Bronchial epithelial cell (primary cell): ENCODE data around the gene ANO3. TPM values are rescaled to one million over a fixed set of nuclear protein-coding genes. Genes with fewer than 3 reads are reported as not detected.

Experiments used
- DNase-seq: peaks from one replicate; pipeline ENCODE4 v3.0.0-alpha.2; 2010; ENCODE audit warnings: low read depth
- FAIRE-seq: peaks from 2 replicates; lab custom pipeline; 2011; peaks lifted over from hg19 to GRCh38; lab: Jason Lieb, UNC
- H3K27me3 ChIP-seq: 2 replicates; pipeline ENCODE4 v1.5.1; 2011; ENCODE audit warnings: low read length; ENCODE audit not compliant: control insufficient read depth, insufficient read depth
- H3K36me3 ChIP-seq: 2 replicates; pipeline ENCODE4 v1.5.1; 2011; ENCODE audit warnings: low read length; ENCODE audit not compliant: control insufficient read depth, insufficient read depth
- H3K4me3 ChIP-seq: 2 replicates; pipeline ENCODE4 v1.5.1; 2011; ENCODE audit warnings: mild to moderate bottlenecking, low read depth, low read length, control low read depth
- total RNA-seq: library from RNA; depleted of rRNA; stranded (reverse); fragments of >200 nt; gene quantifications from 2 replicates; pipeline ENCODE4 v1.2.1, GENCODE V29; 2014
- TF ChIP-seq, protein P1 (sequence below): IDR thresholded peaks from 2 replicates; pipeline ENCODE4 v1.5.1; 2011; ENCODE audit warnings: mild to moderate bottlenecking, moderate library complexity, low read length, control low read depth, inconsistent platforms; ENCODE audit not compliant: insufficient read depth, severe bottlenecking

The ANO3 gene
- total RNA-seq, 1 donor from 2014 or later: under 0.01 TPM

GRCh38 chr11:26569646-26570045, 237.7 kb downstream of the ANO3 start:
- TF ChIP-seq, protein P1, sequence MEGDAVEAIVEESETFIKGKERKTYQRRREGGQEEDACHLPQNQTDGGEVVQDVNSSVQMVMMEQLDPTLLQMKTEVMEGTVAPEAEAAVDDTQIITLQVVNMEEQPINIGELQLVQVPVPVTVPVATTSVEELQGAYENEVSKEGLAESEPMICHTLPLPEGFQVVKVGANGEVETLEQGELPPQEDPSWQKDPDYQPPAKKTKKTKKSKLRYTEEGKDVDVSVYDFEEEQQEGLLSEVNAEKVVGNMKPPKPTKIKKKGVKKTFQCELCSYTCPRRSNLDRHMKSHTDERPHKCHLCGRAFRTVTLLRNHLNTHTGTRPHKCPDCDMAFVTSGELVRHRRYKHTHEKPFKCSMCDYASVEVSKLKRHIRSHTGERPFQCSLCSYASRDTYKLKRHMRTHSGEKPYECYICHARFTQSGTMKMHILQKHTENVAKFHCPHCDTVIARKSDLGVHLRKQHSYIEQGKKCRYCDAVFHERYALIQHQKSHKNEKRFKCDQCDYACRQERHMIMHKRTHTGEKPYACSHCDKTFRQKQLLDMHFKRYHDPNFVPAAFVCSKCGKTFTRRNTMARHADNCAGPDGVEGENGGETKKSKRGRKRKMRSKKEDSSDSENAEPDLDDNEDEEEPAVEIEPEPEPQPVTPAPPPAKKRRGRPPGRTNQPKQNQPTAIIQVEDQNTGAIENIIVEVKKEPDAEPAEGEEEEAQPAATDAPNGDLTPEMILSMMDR: no peak
- DNase-seq (no peak), FAIRE-seq (no peak)
- H3K36me3 ChIP-seq: no peaks in the 10 kb centered on the region
- H3K27me3 ChIP-seq: no peaks in the 10 kb centered on the region
- no peak overlapping the region for H3K4me3 ChIP-seq

- Histone ChIP-seq H3K4me3 (no peak within 1 kb of the TSS), H3K27me3 (no peaks in the 10 kb centered on the region), H3K36me3 (no peaks in the 10 kb centered on the region)
- DNase-seq (peak; percentile 54), FAIRE-seq (no peak)
- TF ChIP-seq, protein P1: no peak
Observed at GRCh38 chr11:26571861-26572654, 240.1 kb downstream of the ANO3 start, which contains the start of gene MUC15. TSS of gene MUC15 (minus strand) at chr11:26572263. CDS start at chr11:26567094, 5,169 bp downstream.

DNA sequence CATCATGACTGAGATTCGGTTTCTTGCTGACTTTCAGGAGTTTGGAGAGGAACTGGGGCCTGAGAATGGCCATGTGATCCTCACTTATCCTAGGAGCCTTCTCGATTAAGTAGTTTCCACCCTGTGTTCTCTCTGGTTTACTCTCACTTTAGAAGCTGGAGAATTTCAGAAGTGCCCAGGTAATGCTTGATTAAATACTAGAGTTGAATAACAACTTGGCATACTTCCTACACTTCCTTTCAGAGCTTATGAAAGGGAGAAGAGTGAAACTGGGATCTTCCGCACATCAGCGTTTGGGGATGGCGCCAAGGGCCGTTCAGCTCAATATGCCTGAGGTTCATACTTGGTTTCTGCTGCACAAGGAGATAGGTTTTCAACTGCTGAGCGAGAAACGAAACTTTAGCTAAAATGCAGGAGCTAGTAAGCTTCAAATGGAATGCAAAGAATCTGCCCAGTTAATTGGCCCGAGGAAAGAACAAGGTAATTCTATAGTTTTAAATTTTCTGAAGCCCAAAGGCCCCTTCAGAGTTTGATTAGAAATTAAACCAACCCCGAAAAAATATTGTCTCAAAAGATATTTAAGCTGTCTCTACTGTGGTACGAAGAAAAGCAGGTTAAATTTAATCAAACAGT, 241.0 kb downstream of the ANO3 start:
- DNase-seq (peak; percentile 35), FAIRE-seq (no peak)
- no peak overlapping the region for H3K4me3 ChIP-seq

DNA sequence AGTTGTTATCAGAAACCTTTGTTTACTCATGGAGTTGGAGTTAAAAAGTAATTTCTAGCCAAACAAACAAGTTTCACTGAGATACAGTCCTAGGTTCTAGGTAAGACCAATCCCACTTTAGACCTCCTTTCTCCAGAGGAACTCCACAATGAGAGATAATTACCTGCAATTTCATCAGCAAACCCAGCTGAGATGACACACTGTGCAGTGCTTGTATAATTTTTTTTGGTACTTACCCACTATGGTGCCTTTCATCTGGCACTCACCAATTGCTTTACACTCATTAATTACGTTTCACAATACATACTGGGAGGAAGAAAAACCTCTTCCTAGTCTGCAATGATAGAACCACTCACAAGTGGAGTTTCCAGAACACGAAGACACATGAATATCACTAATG, 242.0 kb downstream of the ANO3 start:
- Histone ChIP-seq H3K4me3 (no peak overlapping the region), H3K27me3 (no peaks in the 10 kb centered on the region), H3K36me3 (no peaks in the 10 kb centered on the region)
- FAIRE-seq (no peak), DNase-seq (no peak)
- TF ChIP-seq, protein P1: no peak

More for the DNA sequence above, 241.0 kb downstream of the ANO3 start:
- Histone ChIP-seq H3K36me3 (no peaks in the 10 kb centered on the region), H3K27me3 (no peaks in the 10 kb centered on the region)
- TF ChIP-seq, protein P1: no peak

GRCh38 chr11:26575946-26576345, 244.0 kb downstream of the ANO3 start:
- no peaks in the 10 kb centered on the region for H3K27me3 ChIP-seq
- no peaks in the 10 kb centered on the region for H3K36me3 ChIP-seq
- DNase-seq: peak; percentile 82
- H3K4me3 ChIP-seq: no peak overlapping the region
- no peak for FAIRE-seq
- TF ChIP-seq, protein P1: no peak
